ENCODE measurements around the gene TM9SF1. TPM values are rescaled to one million over a fixed set of nuclear protein-coding genes. Genes with fewer than 3 reads are reported as not detected.

The TM9SF1 gene
- total RNA-seq, 1 donor from 2014 or later = 35.0 TPM

DNA sequence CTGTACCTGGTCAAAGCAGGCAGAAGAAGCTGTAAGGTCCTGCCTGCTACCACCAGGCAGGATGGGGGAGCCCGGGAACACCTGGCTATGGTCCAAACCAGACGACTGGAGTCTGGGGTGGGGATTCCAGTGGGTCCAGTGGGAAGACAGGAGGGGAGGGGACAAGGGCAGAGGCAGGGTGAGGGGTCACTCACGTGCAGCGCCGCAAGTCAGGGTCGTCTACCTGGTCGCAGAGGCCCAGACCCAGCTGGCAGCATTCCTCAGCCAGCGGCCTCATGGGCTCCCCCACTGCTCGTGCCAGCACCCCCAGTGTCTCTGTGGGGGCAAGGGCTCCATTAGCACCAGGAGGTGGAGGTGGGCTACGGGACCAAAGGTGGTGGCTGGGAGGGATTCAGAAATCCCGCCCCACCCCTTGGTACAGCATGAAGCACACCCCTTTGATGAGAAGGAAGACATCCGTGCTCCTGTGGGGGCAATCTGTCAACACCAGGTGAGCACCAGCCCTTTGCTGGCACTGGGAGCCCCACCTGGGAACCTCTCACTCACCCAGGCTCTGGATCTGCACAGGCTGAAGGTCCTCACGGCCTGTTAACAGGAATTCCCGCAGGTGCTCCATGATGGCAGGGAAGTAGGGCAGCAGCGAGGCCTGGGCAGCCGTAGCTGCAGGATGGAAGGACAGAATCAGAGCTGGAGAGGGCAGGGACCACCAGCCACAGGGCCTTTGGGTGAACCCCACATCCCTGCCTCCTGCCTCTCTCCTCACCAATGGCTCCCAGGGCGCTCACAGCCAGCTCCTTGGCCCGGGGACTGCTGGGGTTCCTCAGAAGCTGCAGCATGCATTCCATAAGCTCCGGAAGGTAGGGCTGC is 10.9 kb downstream of the TM9SF1 start:
- TF ChIP-seq, protein P1, sequence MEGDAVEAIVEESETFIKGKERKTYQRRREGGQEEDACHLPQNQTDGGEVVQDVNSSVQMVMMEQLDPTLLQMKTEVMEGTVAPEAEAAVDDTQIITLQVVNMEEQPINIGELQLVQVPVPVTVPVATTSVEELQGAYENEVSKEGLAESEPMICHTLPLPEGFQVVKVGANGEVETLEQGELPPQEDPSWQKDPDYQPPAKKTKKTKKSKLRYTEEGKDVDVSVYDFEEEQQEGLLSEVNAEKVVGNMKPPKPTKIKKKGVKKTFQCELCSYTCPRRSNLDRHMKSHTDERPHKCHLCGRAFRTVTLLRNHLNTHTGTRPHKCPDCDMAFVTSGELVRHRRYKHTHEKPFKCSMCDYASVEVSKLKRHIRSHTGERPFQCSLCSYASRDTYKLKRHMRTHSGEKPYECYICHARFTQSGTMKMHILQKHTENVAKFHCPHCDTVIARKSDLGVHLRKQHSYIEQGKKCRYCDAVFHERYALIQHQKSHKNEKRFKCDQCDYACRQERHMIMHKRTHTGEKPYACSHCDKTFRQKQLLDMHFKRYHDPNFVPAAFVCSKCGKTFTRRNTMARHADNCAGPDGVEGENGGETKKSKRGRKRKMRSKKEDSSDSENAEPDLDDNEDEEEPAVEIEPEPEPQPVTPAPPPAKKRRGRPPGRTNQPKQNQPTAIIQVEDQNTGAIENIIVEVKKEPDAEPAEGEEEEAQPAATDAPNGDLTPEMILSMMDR (IDR thresholded peaks at IDR 0.05; ENCODE audit: partially characterized antibody, unreplicated experiment) = no peak
- H3K4me3 Mint-ChIP-seq (ENCODE audit: unreplicated experiment) = no peak overlapping the region
- no peak overlapping the region for H3K27ac Mint-ChIP-seq (ENCODE audit: unreplicated experiment)
- peaks cover 5% of the 10 kb centered on the region for H3K9me3 Mint-ChIP-seq (ENCODE audit: unreplicated experiment)
- no peak for DNase-seq
- no peaks in the 10 kb centered on the region for H3K36me3 Mint-ChIP-seq (ENCODE audit: unreplicated experiment)
- H3K27me3 Mint-ChIP-seq (ENCODE audit: unreplicated experiment) = peaks cover 8% of the 10 kb centered on the region
- H3K4me1 Mint-ChIP-seq (ENCODE audit: low read depth, unreplicated experiment) = peaks cover 5% of the 10 kb centered on the region

DNA sequence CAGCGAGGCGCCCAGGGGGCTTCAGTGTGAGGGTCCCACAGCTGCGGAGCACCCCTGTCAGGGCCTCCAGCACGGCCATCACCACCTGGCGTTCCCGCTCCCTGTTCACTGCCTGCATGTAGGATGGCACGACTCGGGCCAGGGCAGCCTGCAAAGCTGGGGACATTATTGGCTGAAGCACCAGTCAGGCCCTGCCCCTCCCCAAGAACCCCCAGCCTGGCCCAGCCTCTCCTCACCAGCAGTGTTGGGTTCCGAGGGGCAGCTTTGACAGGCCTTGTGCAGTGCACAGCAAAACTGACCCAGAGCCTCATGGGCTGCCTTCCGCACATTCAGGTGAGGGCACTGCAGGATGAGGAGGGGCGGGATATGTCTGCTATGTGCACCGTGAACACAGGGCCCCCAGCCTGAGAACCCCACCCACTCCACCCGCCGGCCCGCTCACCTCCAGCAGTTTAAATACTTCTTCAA is 12.2 kb downstream of the TM9SF1 start:
- Mint-ChIP-seq H3K27ac (ENCODE audit: unreplicated experiment) (no peak overlapping the region), H3K27me3 (ENCODE audit: unreplicated experiment) (peaks cover 8% of the 10 kb centered on the region), H3K36me3 (ENCODE audit: unreplicated experiment) (no peaks in the 10 kb centered on the region), H3K4me3 (ENCODE audit: unreplicated experiment) (no peak overlapping the region), H3K9me3 (ENCODE audit: unreplicated experiment) (peaks cover 7% of the 10 kb centered on the region), H3K4me1 (ENCODE audit: low read depth, unreplicated experiment) (peaks cover 8% of the 10 kb centered on the region)
- no peak for DNase-seq
- TF ChIP-seq, protein P1 (IDR thresholded peaks at IDR 0.05; ENCODE audit: partially characterized antibody, unreplicated experiment) = no peak

DNA sequence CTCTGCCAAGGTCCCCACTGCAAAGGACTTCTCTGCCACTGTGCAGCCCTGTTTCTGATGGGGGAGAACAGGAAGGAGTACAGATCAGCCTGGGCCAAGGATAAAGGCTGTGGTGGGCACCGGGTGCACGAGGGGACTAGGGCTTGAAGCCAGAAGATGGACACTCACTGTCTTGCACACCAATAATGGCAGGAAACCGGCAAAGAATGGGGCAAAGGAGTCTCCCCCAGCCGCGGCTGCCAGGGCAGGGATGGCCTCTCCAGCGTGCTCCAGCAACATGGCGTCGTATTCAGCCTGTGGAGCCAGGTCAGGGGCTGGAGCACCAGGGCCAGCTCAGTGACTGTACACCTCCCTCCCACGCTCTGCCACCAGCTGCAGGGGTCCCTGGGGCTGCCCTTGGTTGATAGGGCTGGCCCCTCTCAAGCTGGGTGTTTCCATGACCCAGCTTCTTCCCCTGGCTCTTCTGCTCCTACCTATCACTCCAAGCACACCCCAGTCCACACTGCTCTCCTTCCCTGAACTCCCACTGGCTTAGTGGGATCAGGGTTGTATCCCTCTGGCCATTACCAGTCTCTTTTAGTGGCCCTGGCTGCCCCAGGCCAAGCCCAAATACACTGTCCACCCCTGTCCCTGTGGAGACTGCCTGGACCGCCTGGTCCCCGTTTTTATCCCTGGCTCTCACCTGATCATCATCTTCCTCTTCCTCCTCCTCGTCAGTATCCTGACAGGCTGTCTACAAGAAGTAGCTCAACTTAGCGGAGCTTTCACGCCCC is 12.9 kb downstream of the TM9SF1 start:
- Mint-ChIP-seq H3K36me3 (ENCODE audit: unreplicated experiment) (no peaks in the 10 kb centered on the region), H3K4me3 (ENCODE audit: unreplicated experiment) (no peak overlapping the region), H3K27me3 (ENCODE audit: unreplicated experiment) (peaks cover 6% of the 10 kb centered on the region), H3K9me3 (ENCODE audit: unreplicated experiment) (peaks cover 7% of the 10 kb centered on the region), H3K27ac (ENCODE audit: unreplicated experiment) (no peak overlapping the region), H3K4me1 (ENCODE audit: low read depth, unreplicated experiment) (peaks cover 8% of the 10 kb centered on the region)
- no peak for DNase-seq
- TF ChIP-seq, protein P1 (IDR thresholded peaks at IDR 0.05; ENCODE audit: partially characterized antibody, unreplicated experiment) = no peak

DNA sequence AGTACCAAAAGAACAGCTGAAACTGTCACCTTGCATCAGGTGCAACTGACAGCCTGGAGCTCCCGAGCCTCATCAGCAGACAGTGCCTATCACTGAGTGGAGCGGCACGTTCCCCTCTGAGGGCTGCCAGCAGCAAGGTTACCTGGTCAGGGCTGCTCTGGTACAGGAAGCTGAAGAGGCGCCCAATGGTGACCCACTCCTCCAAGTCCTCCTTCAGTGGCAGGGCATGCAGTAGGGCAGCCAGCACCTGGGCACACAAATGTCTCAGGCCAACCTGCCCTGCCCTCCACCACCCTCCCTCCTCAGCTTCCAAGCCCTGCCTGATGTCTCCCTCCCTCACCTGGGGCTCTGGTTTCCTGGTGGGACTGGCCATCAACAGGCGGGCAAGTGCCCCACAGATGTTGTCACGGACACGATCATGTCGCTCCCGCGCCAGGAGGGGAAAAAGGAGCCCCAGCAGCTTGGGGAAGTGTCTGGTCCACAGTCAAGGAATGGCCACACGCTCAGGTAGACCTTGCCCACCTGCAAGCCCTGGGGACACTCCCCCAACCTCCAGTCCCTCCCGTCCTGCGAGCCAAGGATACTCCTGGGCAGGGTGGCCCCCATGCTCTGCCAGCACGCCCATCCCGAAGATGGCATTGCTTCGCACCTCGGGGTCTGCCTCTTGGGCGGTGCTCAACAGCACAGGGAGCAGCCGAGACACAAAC is 13.7 kb downstream of the TM9SF1 start:
- DNase-seq = no peak
- no peaks in the 10 kb centered on the region for H3K36me3 Mint-ChIP-seq (ENCODE audit: unreplicated experiment)
- peaks cover 8% of the 10 kb centered on the region for H3K4me1 Mint-ChIP-seq (ENCODE audit: low read depth, unreplicated experiment)
- H3K27ac Mint-ChIP-seq (ENCODE audit: unreplicated experiment) = no peak overlapping the region
- H3K9me3 Mint-ChIP-seq (ENCODE audit: unreplicated experiment) = peaks cover 7% of the 10 kb centered on the region
- H3K27me3 Mint-ChIP-seq (ENCODE audit: unreplicated experiment) = peaks cover 6% of the 10 kb centered on the region
- TF ChIP-seq, protein P1 (IDR thresholded peaks at IDR 0.05; ENCODE audit: partially characterized antibody, unreplicated experiment) = no peak
- H3K4me3 Mint-ChIP-seq (ENCODE audit: unreplicated experiment) = no peak overlapping the region

Data from glutamatergic neuron (in vitro differentiated cells).